Uterus (tissue), 4 donors: ENCODE data around the gene ITGB8. TPM values are rescaled to one million over a fixed set of nuclear protein-coding genes. Genes with fewer than 3 reads are reported as not detected.

Source experiments
- DNase-seq, 2 donors: peaks; one replicate each; pipeline ENCODE4 v3.0.0-alpha.2; 2019 to 2020
- H3K27ac ChIP-seq, 2 donors: fragments of 200-600 bp; sonication (generic); 1 replicate in 1 of 2; 2 replicates in 1 of 2; pipeline ENCODE4 v1.5.1; 2016 to 2018
- H3K27me3 ChIP-seq, 2 donors: fragments of 200-600 bp; sonication (generic); one replicate each; pipeline ENCODE4 v1.5.1; 2018 to 2019; ENCODE audit warnings: control low read depth in 1 of 2
- H3K36me3 ChIP-seq, 2 donors: fragments of 200-600 bp; sonication (generic); one replicate each; pipeline ENCODE4 v1.5.1; 2019; ENCODE audit warnings: control low read depth in 1 of 2
- H3K4me1 ChIP-seq, 2 donors: fragments of 200-600 bp; sonication (generic); one replicate each; pipeline ENCODE4 v1.5.1; 2018 to 2019; ENCODE audit warnings: control low read depth in 1 of 2
- H3K4me3 ChIP-seq, 2 donors: fragments of 200-600 bp; sonication (generic); 1 replicate in 1 of 2; 2 replicates in 1 of 2; pipeline ENCODE4 v1.5.1; 2018 to 2019; ENCODE audit warnings: mild to moderate bottlenecking in 1 of 2
- H3K9me3 ChIP-seq, 2 donors: fragments of 200-600 bp; sonication (generic); one replicate each; pipeline ENCODE4 v1.5.1; 2019; ENCODE audit warnings: control low read depth in 1 of 2
- CTCF ChIP-seq, 4 experiments: fragments of 200-600 bp in 2 of 4; fragments of 450-650 bp in 2 of 4; sonication (generic) in 2 of 4; IDR thresholded peaks; one replicate each; pipeline ENCODE4 v1.5.1; 2016 to 2019; ENCODE audit warnings: antibody characterized with exemption in 4 of 4, mild to moderate bottlenecking in 2 of 4, moderate library complexity in 1 of 4
- POLR2A ChIP-seq, 2 donors: fragments of 450-650 bp; IDR thresholded peaks; one replicate each; pipeline ENCODE4 v1.6.1; 2016; ENCODE audit warnings: antibody characterized with exemption in 2 of 2, mild to moderate bottlenecking in 1 of 2, moderate library complexity in 1 of 2
- intact Hi-C: fragments of 100-400 bp; cut with DNase I; formaldehyde crosslinking; loops from one replicate; pipeline ENCODE4 v1.15.1; 2023; ENCODE audit warnings: low total_unique reads
- total RNA-seq, 4 donors: library from RNA; depleted of rRNA in 3 of 4; stranded (reverse); fragments of >200 nt in 3 of 4; gene quantifications; one replicate each; pipeline versions ENCODE4 v1.1.0 to v1.2.4, GENCODE V29; 2014 to 2023
- donor health status: DM: yes; HTN: yes; CAD: no.

The ITGB8 gene
- total RNA-seq, 4 donors from 2014 or later: 9.1 to 74.8 (median 27.6) TPM

GRCh38 chr7:20302891-20303290 is 27.8 kb upstream of the ITGB8 start:
- intact Hi-C loops: no loop called here
- H3K27me3 ChIP-seq: no peaks in the 10 kb centered on the region
- H3K27ac ChIP-seq: no peak overlapping the region
- no peak overlapping the region for H3K4me3 ChIP-seq
- DNase-seq: no peak
- H3K36me3 ChIP-seq: no peaks in the 10 kb centered on the region
- peaks cover 0 to 2% of the 10 kb centered on the region in 2 donors for H3K4me1 ChIP-seq
- H3K9me3 ChIP-seq: no peaks in the 10 kb centered on the region
- no peak for TF ChIP-seq POLR2A (IDR thresholded peaks at IDR 0.05)
- no peak for TF ChIP-seq CTCF (IDR thresholded peaks at IDR 0.05)

DNA sequence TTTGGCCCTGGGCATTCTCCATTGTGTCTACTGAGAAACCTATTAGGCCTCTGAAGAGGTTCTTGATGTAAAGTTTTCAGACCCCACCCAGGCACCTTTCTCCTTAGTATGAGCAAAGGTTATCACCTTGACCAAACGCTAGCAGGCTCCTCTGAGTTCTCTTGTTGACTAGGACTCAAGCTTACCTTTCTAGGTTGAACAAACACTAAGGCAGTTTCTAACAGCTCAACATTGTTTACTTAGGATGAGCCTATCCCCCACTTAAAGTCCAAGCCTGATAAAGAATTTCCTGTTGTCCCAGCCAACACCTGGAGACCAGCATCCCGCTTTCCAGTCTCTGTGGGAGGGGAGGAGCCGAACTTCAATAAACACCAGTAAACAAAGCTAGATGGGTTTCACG is 26.3 kb upstream of the ITGB8 start:
- intact Hi-C loops: no loop called here
- DNase-seq: no peak

DNA sequence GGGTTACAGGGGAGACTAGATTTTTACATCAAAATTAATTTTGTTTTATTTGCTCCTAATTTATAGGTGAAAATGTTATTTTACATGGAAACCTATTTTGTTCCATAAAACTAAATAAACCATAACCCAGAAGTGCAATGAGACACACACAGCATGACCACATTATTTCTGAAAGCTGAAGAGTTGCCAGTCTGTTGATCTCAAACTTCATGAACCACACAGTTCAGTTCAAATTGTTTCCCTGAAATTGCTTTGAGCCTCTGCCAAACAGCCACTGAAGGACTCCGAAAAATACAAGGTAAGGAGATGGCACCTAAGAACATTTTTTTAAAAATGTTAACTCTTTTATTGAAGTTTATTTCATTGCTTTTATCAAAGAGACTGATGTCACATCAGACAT is 25.0 kb upstream of the ITGB8 start:
- TF ChIP-seq CTCF (IDR thresholded peaks at IDR 0.05): no peak
- no peak for TF ChIP-seq POLR2A (IDR thresholded peaks at IDR 0.05)
- no peak overlapping the region for H3K4me3 ChIP-seq
- H3K27me3 ChIP-seq: no peaks in the 10 kb centered on the region
- no peak overlapping the region for H3K27ac ChIP-seq
- H3K36me3 ChIP-seq: no peaks in the 10 kb centered on the region
- no peaks in the 10 kb centered on the region for H3K9me3 ChIP-seq
- intact Hi-C loops: no loop called here
- H3K4me1 ChIP-seq: peaks cover 0 to 5% of the 10 kb centered on the region in 2 donors
- no peak for DNase-seq

More for the DNA sequence above, 26.3 kb upstream of the ITGB8 start:
- Histone ChIP-seq H3K4me3 (no peak overlapping the region), H3K9me3 (no peaks in the 10 kb centered on the region), H3K27ac (no peak overlapping the region), H3K36me3 (no peaks in the 10 kb centered on the region), H3K27me3 (no peaks in the 10 kb centered on the region), H3K4me1 (peaks cover 0 to 5% of the 10 kb centered on the region in 2 donors)
- TF ChIP-seq POLR2A (IDR thresholded peaks at IDR 0.05) (no peak), CTCF (IDR thresholded peaks at IDR 0.05) (no peak)

- H3K36me3 ChIP-seq: no peaks in the 10 kb centered on the region
- TF ChIP-seq POLR2A (IDR thresholded peaks at IDR 0.05): no peak
- no peak for DNase-seq
- no peak overlapping the region for H3K4me3 ChIP-seq
- H3K4me1 ChIP-seq: peaks cover 0 to 5% of the 10 kb centered on the region in 2 donors
- H3K27ac ChIP-seq: no peak overlapping the region
- H3K27me3 ChIP-seq: no peaks in the 10 kb centered on the region
- H3K9me3 ChIP-seq: no peaks in the 10 kb centered on the region
- intact Hi-C loops: no loop called here
Measured at GRCh38 chr7:20306180-20306946, 24.3 kb upstream of the ITGB8 start.

- Histone ChIP-seq H3K4me3 (no peak overlapping the region), H3K9me3 (no peaks in the 10 kb centered on the region), H3K36me3 (no peaks in the 10 kb centered on the region), H3K27ac (no peak overlapping the region), H3K4me1 (peaks cover 0 to 5% of the 10 kb centered on the region in 2 donors), H3K27me3 (no peaks in the 10 kb centered on the region)
- no peak for DNase-seq
- TF ChIP-seq POLR2A (IDR thresholded peaks at IDR 0.05) (no peak), CTCF (IDR thresholded peaks at IDR 0.05) (no peak)
- intact Hi-C loops: no loop called here
Measured at GRCh38 chr7:20307119-20307518, 23.6 kb upstream of the ITGB8 start.
